Measurements from ENCODE around the gene PLPPR2. TPM values are rescaled to one million over a fixed set of nuclear protein-coding genes. Genes with fewer than 3 reads are reported as not detected.
"Not testable (repeated sequence)": the region's sequence is repeated elsewhere in the genome, so short reads cannot be mapped to it uniquely, and the experiment has no call there.

The PLPPR2 gene
- 1.5 and 2.2 TPM in 2 replicates for total RNA-seq

GRCh38 chr19:11355160-11356073, at the start of gene PLPPR2:
Gene PLPPR2 (plus strand): TSS chr19:11355432. CDS start chr19:11357674, 2,242 bp downstream.
- H3K9me3 Mint-ChIP-seq: no peaks in the 10 kb centered on the region
- peak within 1 kb of the TSS; percentile 67 for H3K4me3 Mint-ChIP-seq
- intact Hi-C loops (cut with micrococcal nuclease): loop anchor here (1.0 kb wide), 2 partner anchors 9 to 22 kb away; partner anchors contain the start of genes CCDC159 and TMEM205
- peaks cover 11% of the 10 kb centered on the region for H3K4me1 Mint-ChIP-seq
- ATAC-seq (ENCODE audit: low read depth) (peak; percentile 93), DNase-seq (peak; percentile 70)
- H3K27ac Mint-ChIP-seq: no peak within 1 kb of the TSS
- CTCF ChIA-PET: no interaction called here
- TF ChIP-seq CTCF (IDR thresholded peaks at IDR 0.05): no peak
- POLR2A ChIA-PET: no interaction called here
- H3K36me3 Mint-ChIP-seq (ENCODE audit: low read depth): no peaks in the 10 kb centered on the region
- peaks cover 12% of the 10 kb centered on the region for H3K27me3 Mint-ChIP-seq

- Mint-ChIP-seq H3K27ac (no peak overlapping the region), H3K27me3 (peaks cover 7% of the 10 kb centered on the region), H3K9me3 (no peaks in the 10 kb centered on the region), H3K4me1 (no peaks in the 10 kb centered on the region), H3K36me3 (ENCODE audit: low read depth) (no peaks in the 10 kb centered on the region), H3K4me3 (no peak overlapping the region)
- TF ChIP-seq CTCF (IDR thresholded peaks at IDR 0.05): no peak
- POLR2A ChIA-PET: no interaction called here
- CTCF ChIA-PET: no interaction called here
- intact Hi-C loops (cut with micrococcal nuclease): no loop called here
- no peak for DNase-seq
- ATAC-seq (ENCODE audit: low read depth): no peak
Measured at GRCh38 chr19:11306337-11306736, 48.9 kb upstream of the PLPPR2 start.

- H3K36me3 Mint-ChIP-seq (ENCODE audit: low read depth); intact Hi-C loops (cut with micrococcal nuclease); H3K27ac Mint-ChIP-seq; H3K27me3 Mint-ChIP-seq; DNase-seq; H3K9me3 Mint-ChIP-seq; ATAC-seq (ENCODE audit: low read depth); H3K4me3 Mint-ChIP-seq: not testable (repeated sequence)
- ChIA-PET CTCF (interaction anchor here (0.7 kb wide), 1 partner anchor 194 kb away, joined by 3 read pairs; no protein-coding TSS in a partner anchor), POLR2A (interaction anchor here (0.6 kb wide), 2 partner anchors 13 to 107 kb away, joined by 4 read pairs; no protein-coding TSS in a partner anchor)
- H3K4me1 Mint-ChIP-seq: peaks cover 52% of the 10 kb centered on the region
Measured at GRCh38 chr19:11320278-11320995, 34.8 kb upstream of the PLPPR2 start.

- TF ChIP-seq CTCF (IDR thresholded peaks at IDR 0.05): no peak
- intact Hi-C loops (cut with micrococcal nuclease): no loop called here
- no peak overlapping the region for H3K4me3 Mint-ChIP-seq
- no peak overlapping the region for H3K27ac Mint-ChIP-seq
- ChIA-PET POLR2A (interaction anchor here (0.5 to 1.4 kb wide), 4 partner anchors 25 to 161 kb away, joined by 3 to 4 read pairs (median 3); partner anchors contain the start of genes CCDC159, SWSAP1 and TMEM205), CTCF (interaction anchor here (1.2 kb wide), 1 partner anchor 12 kb away, joined by 3 read pairs; no protein-coding TSS in a partner anchor)
- peaks cover 52% of the 10 kb centered on the region for H3K4me1 Mint-ChIP-seq
- DNase-seq: no peak
- H3K9me3 Mint-ChIP-seq: no peaks in the 10 kb centered on the region
- peaks cover 1% of the 10 kb centered on the region for H3K36me3 Mint-ChIP-seq (ENCODE audit: low read depth)
- H3K27me3 Mint-ChIP-seq: no peaks in the 10 kb centered on the region
- no peak for ATAC-seq (ENCODE audit: low read depth)
Measured at GRCh38 chr19:11321191-11322126, 33.8 kb upstream of the PLPPR2 start.
